H9 (cell line): ENCODE results near the gene GALNT10. TPM values are rescaled to one million over a fixed set of nuclear protein-coding genes. Genes with fewer than 3 reads are reported as not detected.

ENCODE experiments used
- DNase-seq: peaks from one replicate; pipeline ENCODE4 v3.0.0-alpha.2; 2017
- H2AFZ ChIP-seq: one replicate; pipeline ENCODE4 v1.6.1; 2013; ENCODE audit warnings: mild to moderate bottlenecking, low read length, control low read depth, moderate library complexity
- H2AK5ac ChIP-seq: 2 replicates; pipeline ENCODE4 v1.6.1; 2013; ENCODE audit warnings: low read length, control low read depth, mixed read lengths; ENCODE audit not compliant: insufficient read length
- H2BK120ac ChIP-seq: one replicate; pipeline ENCODE4 v1.6.1; 2013; ENCODE audit warnings: low read depth, mild to moderate bottlenecking, low read length, control low read depth, inconsistent platforms; ENCODE audit not compliant: poor library complexity, severe bottlenecking
- H2BK12ac ChIP-seq: 2 replicates; pipeline ENCODE4 v1.6.1; 2013; ENCODE audit warnings: low read length, control low read depth, mixed read lengths, low read depth; ENCODE audit not compliant: insufficient read length
- H2BK15ac ChIP-seq: 2 replicates; pipeline ENCODE4 v1.6.1; 2013; ENCODE audit warnings: low read depth, low read length, control low read depth
- H2BK20ac ChIP-seq: one replicate; pipeline ENCODE4 v1.6.1; 2013; ENCODE audit warnings: low read depth, mild to moderate bottlenecking, low read length, control low read depth, inconsistent platforms; ENCODE audit not compliant: poor library complexity, severe bottlenecking
- H2BK5ac ChIP-seq: 2 replicates; pipeline ENCODE4 v1.6.1; 2013; ENCODE audit warnings: low read length, control low read depth, mixed read lengths; ENCODE audit not compliant: insufficient read length
- H3K14ac ChIP-seq: 2 replicates; pipeline ENCODE4 v1.6.1; 2013; ENCODE audit warnings: low read length, control low read depth; ENCODE audit not compliant: insufficient read depth
- H3K18ac ChIP-seq: 2 replicates; pipeline ENCODE4 v1.6.1; 2013; ENCODE audit warnings: low read depth, mild to moderate bottlenecking, mixed read lengths, low read length, control low read depth; ENCODE audit not compliant: insufficient read length
- H3K23ac ChIP-seq: 2 replicates; pipeline ENCODE4 v1.6.1; 2013; ENCODE audit warnings: low read length, control low read depth, mixed read lengths, low read depth; ENCODE audit not compliant: insufficient read length
- H3K23me2 ChIP-seq: 2 replicates; pipeline ENCODE4 v1.6.1; 2013; ENCODE audit warnings: low read depth, mild to moderate bottlenecking, mixed read lengths, low read length, control low read depth; ENCODE audit not compliant: insufficient read length, poor library complexity, severe bottlenecking
- H3K27ac ChIP-seq: 2 replicates; pipeline ENCODE4 v1.5.1; 2013; ENCODE audit warnings: low read length, control low read depth, mixed read lengths, low read depth; ENCODE audit not compliant: insufficient read length
- H3K27me3 ChIP-seq: 2 replicates; pipeline ENCODE4 v1.6.1; 2013; ENCODE audit warnings: low read length, control low read depth, inconsistent platforms; ENCODE audit not compliant: insufficient read depth
- H3K4ac ChIP-seq: 2 replicates; pipeline ENCODE4 v1.6.1; 2013; ENCODE audit warnings: low read depth, mild to moderate bottlenecking, control low read depth, inconsistent platforms, low read length, moderate library complexity
- H3K4me1 ChIP-seq: 2 replicates; pipeline ENCODE4 v1.6.1; 2013; ENCODE audit warnings: low read length, control low read depth, inconsistent platforms; ENCODE audit not compliant: insufficient read depth
- H3K4me2 ChIP-seq: 2 replicates; pipeline ENCODE4 v1.6.1; 2013; ENCODE audit warnings: low read length, control low read depth, mixed read lengths; ENCODE audit not compliant: insufficient read length, insufficient read depth
- H3K56ac ChIP-seq: 2 replicates; pipeline ENCODE4 v1.6.1; 2013; ENCODE audit warnings: low read depth, mild to moderate bottlenecking, mixed read lengths, low read length, control low read depth; ENCODE audit not compliant: insufficient read length
- H3K79me1 ChIP-seq: 2 replicates; pipeline ENCODE4 v1.6.1; 2013; ENCODE audit warnings: low read depth, mild to moderate bottlenecking, moderate library complexity, low read length, control low read depth, inconsistent platforms; ENCODE audit not compliant: insufficient read depth, poor library complexity, severe bottlenecking
- H3K79me2 ChIP-seq: 2 replicates; pipeline ENCODE4 v1.6.1; 2013; ENCODE audit warnings: low read length, control low read depth, inconsistent platforms; ENCODE audit not compliant: insufficient read depth
- H3K9ac ChIP-seq: 2 replicates; pipeline ENCODE4 v1.6.1; 2013; ENCODE audit warnings: low read length, control low read depth, mixed read lengths; ENCODE audit not compliant: insufficient read length; ENCODE audit errors: extremely low read depth
- H3K9me3 ChIP-seq: one replicate; pipeline ENCODE4 v1.6.1; 2013; ENCODE audit warnings: low read depth, low read length, inconsistent platforms; ENCODE audit not compliant: control insufficient read depth
- H3T11ph ChIP-seq: one replicate; pipeline ENCODE4 v1.6.1; 2013; ENCODE audit warnings: mild to moderate bottlenecking, low read length, control low read depth, inconsistent platforms
- H4K20me1 ChIP-seq: one replicate; pipeline ENCODE4 v1.6.1; 2013; ENCODE audit not compliant: control insufficient read depth, insufficient read length, insufficient read depth
- H4K5ac ChIP-seq: 2 replicates; pipeline ENCODE4 v1.6.1; 2013; ENCODE audit warnings: low read depth, mild to moderate bottlenecking, mixed read lengths, low read length, control low read depth; ENCODE audit not compliant: insufficient read length
- H4K8ac ChIP-seq: replicated peaks from 2 replicates; pipeline ENCODE4 v1.6.1; 2013; ENCODE audit warnings: low read length, control low read depth, mixed read lengths, low read depth; ENCODE audit not compliant: insufficient read length
- H4K91ac ChIP-seq: 2 replicates; pipeline ENCODE4 v1.6.1; 2013; ENCODE audit warnings: low read depth, mild to moderate bottlenecking, moderate library complexity, mixed read lengths, low read length, control low read depth; ENCODE audit not compliant: insufficient read length
- H3K27ac Mint-ChIP-seq, 3 experiments: 2 replicates in 2 of 3; 3 replicates in 1 of 3; pipeline ENCODE4 v1.8.0; 2020 to 2021; ENCODE audit warnings: mixed read lengths in 3 of 3, mild to moderate bottlenecking in 1 of 3, moderate library complexity in 1 of 3
- H3K27me3 Mint-ChIP-seq: 2 replicates; pipeline ENCODE4 v1.8.0; 2021; ENCODE audit warnings: low read depth, mild to moderate bottlenecking, moderate library complexity, mixed read lengths
- H3K36me3 Mint-ChIP-seq, 3 experiments: 2 replicates in 2 of 3; 3 replicates in 1 of 3; pipeline ENCODE4 v1.8.0; 2020 to 2021; ENCODE audit warnings: low read depth in 3 of 3, mixed read lengths in 3 of 3; ENCODE audit not compliant: insufficient read depth in 1 of 3
- H3K4me1 Mint-ChIP-seq, 2 experiments: 2 replicates each; pipeline ENCODE4 v1.8.0; 2020; ENCODE audit warnings: mixed read lengths in 2 of 2
- H3K4me3 Mint-ChIP-seq, 2 experiments: 2 replicates in 1 of 2; 3 replicates in 1 of 2; pipeline ENCODE4 v1.8.0; 2020 to 2021; ENCODE audit warnings: mild to moderate bottlenecking in 2 of 2, mixed read lengths in 2 of 2, moderate library complexity in 1 of 2
- H3K9me3 Mint-ChIP-seq, 2 experiments: 2 replicates in 1 of 2; 3 replicates in 1 of 2; pipeline ENCODE4 v1.8.0; 2020; ENCODE audit warnings: mild to moderate bottlenecking in 2 of 2, mixed read lengths in 2 of 2, moderate library complexity in 1 of 2
- WGBS: extraction: QIAGEN DNeasy Blood & Tissue Kit; methylation state at CpG from one replicate; pipeline ENCODE4 v1.1.7; 2013; ENCODE audit warnings: missing lambda C conversion rate, low lambda C conversion rate, mixed read lengths; ENCODE audit not compliant: insufficient read length; ENCODE audit errors: extremely low coverage; 5-methylcytosine and 5-hydroxymethylcytosine counted together
- total RNA-seq: library from RNA; stranded (reverse); gene quantifications from 2 replicates; pipeline ENCODE4 v1.2.1, GENCODE V29; 2021
- TF ChIP-seq, protein P1 (sequence below): fragments of 200-600 bp; sonication (generic); conservative IDR thresholded peaks from 3 replicates; pipeline ENCODE4 v1.8.0; 2021; ENCODE audit warnings: antibody characterized with exemption, mild to moderate bottlenecking

GALNT10 gene
- total RNA-seq, 1 experiment from 2014 or later = 15.4 TPM

- Histone ChIP-seq H3K4me1 (no peaks in the 10 kb centered on the region; the same call in 1 of the 2 replicates), H3K79me1 (no peaks in the 10 kb centered on the region), H4K8ac (no peak overlapping the region), H3T11ph (no peak overlapping the region), H2BK12ac (no peak overlapping the region), H3K9me3 (no peaks in the 10 kb centered on the region), H3K27me3 (no peaks in the 10 kb centered on the region), H3K4me2 (no peak overlapping the region), H3K4ac (no peak overlapping the region), H2BK5ac (no peak overlapping the region), H3K23ac (no peak overlapping the region), H2BK15ac (no peak overlapping the region), H2AK5ac (no peak overlapping the region), H3K79me2 (no peaks in the 10 kb centered on the region), H3K27ac (no peak overlapping the region), H3K9ac (no peak overlapping the region), H3K14ac (no peak overlapping the region), H3K56ac (no peak overlapping the region), H4K91ac (no peak overlapping the region), H2BK20ac (no peak overlapping the region), H4K5ac (no peak overlapping the region), H3K23me2 (no peaks in the 10 kb centered on the region), H4K20me1 (no peaks in the 10 kb centered on the region), H3K18ac (no peak overlapping the region), H2BK120ac (no peak overlapping the region), H2AFZ (no peak overlapping the region)
- no peaks in the 10 kb centered on the region; a peak in 1 of 7 replicates for H3K36me3 Mint-ChIP-seq
- H3K4me3 Mint-ChIP-seq = no peak overlapping the region
- DNase-seq = no peak
- H3K27ac Mint-ChIP-seq = no peak overlapping the region
- no peaks in the 10 kb centered on the region for H3K27me3 Mint-ChIP-seq
- no CpG with 5 or more reads among the region's 6 CpGs for WGBS
- H3K9me3 Mint-ChIP-seq = no peaks in the 10 kb centered on the region
- TF ChIP-seq, protein P1, sequence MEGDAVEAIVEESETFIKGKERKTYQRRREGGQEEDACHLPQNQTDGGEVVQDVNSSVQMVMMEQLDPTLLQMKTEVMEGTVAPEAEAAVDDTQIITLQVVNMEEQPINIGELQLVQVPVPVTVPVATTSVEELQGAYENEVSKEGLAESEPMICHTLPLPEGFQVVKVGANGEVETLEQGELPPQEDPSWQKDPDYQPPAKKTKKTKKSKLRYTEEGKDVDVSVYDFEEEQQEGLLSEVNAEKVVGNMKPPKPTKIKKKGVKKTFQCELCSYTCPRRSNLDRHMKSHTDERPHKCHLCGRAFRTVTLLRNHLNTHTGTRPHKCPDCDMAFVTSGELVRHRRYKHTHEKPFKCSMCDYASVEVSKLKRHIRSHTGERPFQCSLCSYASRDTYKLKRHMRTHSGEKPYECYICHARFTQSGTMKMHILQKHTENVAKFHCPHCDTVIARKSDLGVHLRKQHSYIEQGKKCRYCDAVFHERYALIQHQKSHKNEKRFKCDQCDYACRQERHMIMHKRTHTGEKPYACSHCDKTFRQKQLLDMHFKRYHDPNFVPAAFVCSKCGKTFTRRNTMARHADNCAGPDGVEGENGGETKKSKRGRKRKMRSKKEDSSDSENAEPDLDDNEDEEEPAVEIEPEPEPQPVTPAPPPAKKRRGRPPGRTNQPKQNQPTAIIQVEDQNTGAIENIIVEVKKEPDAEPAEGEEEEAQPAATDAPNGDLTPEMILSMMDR = no peak
- peaks cover 10 to 12% of the 10 kb centered on the region in 2 experiments for H3K4me1 Mint-ChIP-seq
These were observed 144.0 kb downstream of the GALNT10 start for GRCh38 chr5:154334406-154335064.
